LNCAP (cell line): ENCODE results near the gene GGTLC1.

Experiments
- CTCF ChIP-seq: fragments of 450-650 bp; IDR thresholded peaks from 2 replicates; pipeline ENCODE4 v1.5.1; 2017; ENCODE audit warnings: mild to moderate bottlenecking

The GGTLC1 gene

GRCh38 chr20:23988561-23988960 lies at the start of gene GGTLC1:
TSS of gene GGTLC1 (minus strand) at chr20:23988779. CDS start at chr20:23986611, 2,168 bp downstream.
- TF ChIP-seq CTCF: no peak

- no peak for TF ChIP-seq CTCF
Observed at GRCh38 chr20:24034820-24035219, 46.2 kb upstream of the GGTLC1 start.

GRCh38 chr20:24033565-24033964 lies 45.0 kb upstream of the GGTLC1 start:
- no peak for TF ChIP-seq CTCF

- no peak for TF ChIP-seq CTCF
Observed at GRCh38 chr20:24033151-24033550, 44.6 kb upstream of the GGTLC1 start.

GRCh38 chr20:24032400-24032898 lies 43.9 kb upstream of the GGTLC1 start:
- TF ChIP-seq CTCF: no peak

- TF ChIP-seq CTCF: no peak
Observed at GRCh38 chr20:24027229-24027628, 38.6 kb upstream of the GGTLC1 start.

GRCh38 chr20:24022621-24023180 lies 34.1 kb upstream of the GGTLC1 start:
- TF ChIP-seq CTCF: no peak

GRCh38 chr20:24018796-24019195 lies 30.2 kb upstream of the GGTLC1 start:
- TF ChIP-seq CTCF: no peak
